Effector memory CD8-positive, alpha-beta T cell (primary cell): Measurements from ENCODE around the gene WDR7.

Source experiments
- ATAC-seq: fragments of 150-1000 bp; cut with Tn5 transposase; replicated peaks from 2 replicates; pipeline ENCODE4 v1.10.0; 2021; ENCODE audit warnings: mild to moderate bottlenecking, moderate library complexity
- DNase-seq, 3 experiments: peaks; one replicate each; pipeline ENCODE4 v3.0.0; 2021
- H3K27ac Mint-ChIP-seq, 2 donors: one replicate each; pipeline ENCODE4 v1.8.0; 2022; ENCODE audit warnings: mild to moderate bottlenecking in 2 of 2, mixed read lengths in 2 of 2, moderate library complexity in 2 of 2
- H3K27me3 Mint-ChIP-seq, 2 donors: one replicate each; pipeline ENCODE4 v1.8.0; 2022; ENCODE audit warnings: mixed read lengths in 2 of 2
- H3K36me3 Mint-ChIP-seq: one replicate; pipeline ENCODE4 v1.8.0; 2022; ENCODE audit warnings: mild to moderate bottlenecking, moderate library complexity, mixed read lengths; ENCODE audit not compliant: insufficient read depth
- H3K4me1 Mint-ChIP-seq, 2 donors: one replicate each; pipeline ENCODE4 v1.8.0; 2022; ENCODE audit warnings: low read depth in 2 of 2, mixed read lengths in 2 of 2
- H3K4me3 Mint-ChIP-seq, 2 donors: one replicate each; pipeline ENCODE4 v1.8.0; 2022; ENCODE audit warnings: mild to moderate bottlenecking in 2 of 2, mixed read lengths in 2 of 2, moderate library complexity in 2 of 2
- H3K9me3 Mint-ChIP-seq, 2 donors: one replicate each; pipeline ENCODE4 v1.8.0; 2022; ENCODE audit warnings: mixed read lengths in 2 of 2

The WDR7 gene

GRCh38 chr18:57025540-57025939 lies 374.4 kb downstream of the WDR7 start:
- peaks cover 7% of the 10 kb centered on the region for H3K36me3 Mint-ChIP-seq

GRCh38 chr18:57026316-57026715 lies 375.2 kb downstream of the WDR7 start:
- DNase-seq (no peak), ATAC-seq (no peak)
- Mint-ChIP-seq H3K9me3 (no peaks in the 10 kb centered on the region), H3K27me3 (no peaks in the 10 kb centered on the region), H3K27ac (no peak overlapping the region), H3K4me1 (peaks cover 0 to 4% of the 10 kb centered on the region in 2 donors), H3K4me3 (no peak overlapping the region), H3K36me3 (peaks cover 7% of the 10 kb centered on the region)

More at GRCh38 chr18:57025540-57025939, 374.4 kb downstream of the WDR7 start:
- Mint-ChIP-seq H3K9me3 (no peaks in the 10 kb centered on the region), H3K27ac (no peak overlapping the region), H3K4me1 (peaks cover 1 to 4% of the 10 kb centered on the region in 2 donors), H3K4me3 (no peak overlapping the region), H3K27me3 (no peaks in the 10 kb centered on the region)
- DNase-seq (no peak), ATAC-seq (no peak)

GRCh38 chr18:57027190-57027708 lies 376.1 kb downstream of the WDR7 start:
- H3K4me1 Mint-ChIP-seq = peaks cover 0 to 4% of the 10 kb centered on the region in 2 donors

GRCh38 chr18:57029761-57030160 lies 378.6 kb downstream of the WDR7 start:
- Mint-ChIP-seq H3K4me3 (no peak overlapping the region), H3K4me1 (no peaks in the 10 kb centered on the region), H3K9me3 (no peaks in the 10 kb centered on the region), H3K27ac (no peak overlapping the region), H3K27me3 (no peaks in the 10 kb centered on the region), H3K36me3 (peaks cover 9% of the 10 kb centered on the region)
- DNase-seq (no peak), ATAC-seq (no peak)

More at GRCh38 chr18:57027190-57027708, 376.1 kb downstream of the WDR7 start:
- Mint-ChIP-seq H3K27ac (no peak overlapping the region), H3K4me3 (no peak overlapping the region), H3K9me3 (no peaks in the 10 kb centered on the region), H3K27me3 (no peaks in the 10 kb centered on the region), H3K36me3 (peaks cover 10% of the 10 kb centered on the region)
- DNase-seq (no peak), ATAC-seq (no peak)

- Mint-ChIP-seq H3K36me3 (peaks cover 9% of the 10 kb centered on the region), H3K9me3 (no peaks in the 10 kb centered on the region), H3K27ac (no peak overlapping the region), H3K4me3 (no peak overlapping the region), H3K27me3 (no peaks in the 10 kb centered on the region), H3K4me1 (no peaks in the 10 kb centered on the region)
- DNase-seq (no peak), ATAC-seq (no peak)
These were observed 379.3 kb downstream of the WDR7 start for GRCh38 chr18:57030417-57030816.

- Mint-ChIP-seq H3K27me3 (peaks cover 0 to 12% of the 10 kb centered on the region in 2 donors), H3K36me3 (peaks cover 4% of the 10 kb centered on the region), H3K4me3 (no peak overlapping the region), H3K4me1 (no peaks in the 10 kb centered on the region), H3K27ac (no peak overlapping the region), H3K9me3 (no peaks in the 10 kb centered on the region)
- ATAC-seq (no peak), DNase-seq (no peak)
These were observed 384.4 kb downstream of the WDR7 start for GRCh38 chr18:57035590-57035989.

GRCh38 chr18:57038395-57038794 lies 387.2 kb downstream of the WDR7 start:
- Mint-ChIP-seq H3K27me3 (peaks cover 0 to 12% of the 10 kb centered on the region in 2 donors), H3K27ac (no peak overlapping the region), H3K9me3 (no peaks in the 10 kb centered on the region), H3K36me3 (no peaks in the 10 kb centered on the region), H3K4me3 (no peak overlapping the region), H3K4me1 (no peaks in the 10 kb centered on the region)
- ATAC-seq (no peak), DNase-seq (no peak)

GRCh38 chr18:57040175-57040574 lies 389.0 kb downstream of the WDR7 start:
- H3K27me3 Mint-ChIP-seq = peaks cover 0 to 12% of the 10 kb centered on the region in 2 donors
- H3K4me1 Mint-ChIP-seq = no peaks in the 10 kb centered on the region
- no peaks in the 10 kb centered on the region for H3K9me3 Mint-ChIP-seq
- H3K36me3 Mint-ChIP-seq = no peaks in the 10 kb centered on the region
- ATAC-seq (no peak), DNase-seq (no peak)
- H3K27ac Mint-ChIP-seq = no peak overlapping the region
- no peak overlapping the region for H3K4me3 Mint-ChIP-seq

- Mint-ChIP-seq H3K9me3 (peaks cover 0 to 4% of the 10 kb centered on the region in 2 donors), H3K27ac (no peak overlapping the region), H3K27me3 (peaks cover 0 to 12% of the 10 kb centered on the region in 2 donors), H3K4me1 (no peaks in the 10 kb centered on the region), H3K4me3 (no peak overlapping the region), H3K36me3 (no peaks in the 10 kb centered on the region)
- DNase-seq (no peak), ATAC-seq (no peak)
These were observed 392.1 kb downstream of the WDR7 start for GRCh38 chr18:57043241-57043640.

- no peak for DNase-seq
- Mint-ChIP-seq H3K27ac (no peak overlapping the region), H3K27me3 (peaks cover 0 to 15% of the 10 kb centered on the region in 2 donors), H3K9me3 (peaks cover 0 to 4% of the 10 kb centered on the region in 2 donors), H3K36me3 (no peaks in the 10 kb centered on the region), H3K4me3 (no peak overlapping the region), H3K4me1 (no peaks in the 10 kb centered on the region)
- no peak for ATAC-seq
These were observed 397.2 kb downstream of the WDR7 start for GRCh38 chr18:57048351-57048750.

GRCh38 chr18:57048859-57049258 lies 397.7 kb downstream of the WDR7 start:
- H3K36me3 Mint-ChIP-seq = no peaks in the 10 kb centered on the region
- H3K4me1 Mint-ChIP-seq = no peaks in the 10 kb centered on the region
- ATAC-seq = no peak
- no peak for DNase-seq
- H3K9me3 Mint-ChIP-seq = peaks cover 0 to 4% of the 10 kb centered on the region in 2 donors
- H3K4me3 Mint-ChIP-seq = no peak overlapping the region
- H3K27ac Mint-ChIP-seq = no peak overlapping the region
- H3K27me3 Mint-ChIP-seq = peaks cover 0 to 20% of the 10 kb centered on the region in 2 donors

GRCh38 chr18:57050310-57050949 lies 399.3 kb downstream of the WDR7 start:
- H3K27me3 Mint-ChIP-seq = peaks cover 8 to 32% of the 10 kb centered on the region in 2 donors
- no peaks in the 10 kb centered on the region for H3K4me1 Mint-ChIP-seq
- no peak overlapping the region for H3K4me3 Mint-ChIP-seq
- H3K27ac Mint-ChIP-seq = no peak overlapping the region
- DNase-seq (no peak), ATAC-seq (no peak)
- H3K9me3 Mint-ChIP-seq = peaks cover 4 to 7% of the 10 kb centered on the region in 2 donors
- no peaks in the 10 kb centered on the region for H3K36me3 Mint-ChIP-seq

- ATAC-seq = no peak
These were observed 400.0 kb downstream of the WDR7 start for GRCh38 chr18:57051021-57051656.

GRCh38 chr18:57051657-57052044 lies 400.5 kb downstream of the WDR7 start:
- Mint-ChIP-seq H3K27me3 (peaks cover 15 to 42% of the 10 kb centered on the region in 2 donors), H3K36me3 (no peaks in the 10 kb centered on the region), H3K4me3 (no peak overlapping the region), H3K9me3 (peaks cover 2 to 7% of the 10 kb centered on the region in 2 donors), H3K27ac (no peak overlapping the region), H3K4me1 (no peaks in the 10 kb centered on the region)
- no peak for DNase-seq
- ATAC-seq = no peak

More at GRCh38 chr18:57051021-57051656, 400.0 kb downstream of the WDR7 start:
- H3K27me3 Mint-ChIP-seq = peaks cover 15 to 40% of the 10 kb centered on the region in 2 donors
- no peak for DNase-seq
- H3K36me3 Mint-ChIP-seq = no peaks in the 10 kb centered on the region
- no peak overlapping the region for H3K4me3 Mint-ChIP-seq
- no peaks in the 10 kb centered on the region for H3K4me1 Mint-ChIP-seq
- no peak overlapping the region for H3K27ac Mint-ChIP-seq
- H3K9me3 Mint-ChIP-seq = peaks cover 2 to 7% of the 10 kb centered on the region in 2 donors
